Endothelial cell of umbilical vein (primary cell): ENCODE results near the gene MMP19. TPM values are rescaled to one million over a fixed set of nuclear protein-coding genes. Genes with fewer than 3 reads are reported as not detected.

Experiments used
- BruUV-seq: library from RNA; stranded (reverse); fragments of 400-500 nt; replicated peaks from 2 replicates; lab custom pipeline; 2021; lab: Mats Ljungman, UMichigan
- CTCF ChIA-PET: fragments of 300-600, 350-600 bp; sonication (Branson Sonifier 250); formaldehyde crosslinking; loops from one replicate; lab custom pipeline; 2021; ENCODE audit warnings: antibody characterized with exemption, inconsistent platforms; lab: Charles Lee
- POLR2A ChIA-PET: fragments of 300-600, 350-600 bp; sonication (Branson Sonifier 250); formaldehyde crosslinking; loops from one replicate; lab custom pipeline; 2021; ENCODE audit warnings: antibody characterized with exemption, inconsistent platforms; lab: Charles Lee
- DNase-seq: peaks from one replicate; pipeline ENCODE4 v3.0.0-alpha.2; 2011; ENCODE audit warnings: low read depth, low spot score
- FAIRE-seq: peaks from 2 replicates; lab custom pipeline; 2011; peaks lifted over from hg19 to GRCh38; lab: Jason Lieb, UNC
- H2AFZ ChIP-seq: 2 replicates; pipeline ENCODE4 v1.6.0; 2012; ENCODE audit warnings: low read depth, low read length, control low read depth, inconsistent platforms
- H3K27ac ChIP-seq: 2 replicates; pipeline ENCODE4 v1.5.1; 2011; ENCODE audit warnings: low read depth, mild to moderate bottlenecking, control low read depth, low read length, moderate library complexity; ENCODE audit not compliant: insufficient read depth
- H3K27me3 ChIP-seq, 2 experiments: 2 replicates each; pipeline versions ENCODE4 v1.6.0 to v1.6.1; 2011; ENCODE audit warnings: low read length in 2 of 2, mixed read lengths in 1 of 2; ENCODE audit not compliant: control insufficient read depth in 2 of 2, insufficient read depth in 2 of 2
- H3K36me3 ChIP-seq, 2 experiments: 2 replicates in 1 of 2; 3 replicates in 1 of 2; pipeline ENCODE4 v1.5.1; 2011; ENCODE audit warnings: low read length in 2 of 2, mild to moderate bottlenecking in 1 of 2, moderate library complexity in 1 of 2; ENCODE audit not compliant: control insufficient read depth in 2 of 2, insufficient read depth in 2 of 2; ENCODE audit errors: extremely low read depth in 1 of 2
- H3K4me1 ChIP-seq: 3 replicates; pipeline ENCODE4 v1.5.1; 2011; ENCODE audit warnings: mild to moderate bottlenecking, low read length; ENCODE audit not compliant: control insufficient read depth, insufficient read depth; ENCODE audit errors: extremely low read depth
- H3K4me2 ChIP-seq: 2 replicates; pipeline ENCODE4 v1.6.1; 2011; ENCODE audit warnings: low read length, control low read depth, mixed read lengths; ENCODE audit not compliant: insufficient read depth
- H3K4me3 ChIP-seq, 3 experiments: fragments of 200-600 bp in 1 of 3; sonication (generic), shearing (Covaris generic) in 1 of 3; replicated peaks in 1 of 3; 2 replicates each; pipeline ENCODE4 v1.5.1; 2011 to 2016; ENCODE audit warnings: control low read depth in 3 of 3, low read length in 3 of 3, mild to moderate bottlenecking in 2 of 3, inconsistent platforms in 1 of 3, low read depth in 1 of 3, moderate library complexity in 1 of 3; ENCODE audit not compliant: insufficient read depth in 1 of 3
- H3K79me2 ChIP-seq: 2 replicates; pipeline ENCODE4 v1.6.0; 2012; ENCODE audit warnings: low read length, inconsistent platforms; ENCODE audit not compliant: control insufficient read depth, insufficient read depth
- H3K9ac ChIP-seq: replicated peaks from 2 replicates; pipeline ENCODE3; 2011; ENCODE audit warnings: low read length, control low read depth; ENCODE audit not compliant: insufficient read depth; ENCODE audit errors: extremely low read depth
- H3K9me1 ChIP-seq: replicated peaks from 3 replicates; pipeline ENCODE4 v1.6.0; 2011; ENCODE audit warnings: mild to moderate bottlenecking, low read length; ENCODE audit not compliant: control insufficient read depth, insufficient read depth; ENCODE audit errors: extremely low read depth
- H3K9me3 ChIP-seq: replicated peaks from 2 replicates; pipeline ENCODE4 v1.5.1; 2012; ENCODE audit warnings: low read length, inconsistent platforms; ENCODE audit not compliant: control insufficient read depth, insufficient read depth
- H4K20me1 ChIP-seq: replicated peaks from 2 replicates; pipeline ENCODE3; 2011; ENCODE audit warnings: mild to moderate bottlenecking, low read length; ENCODE audit not compliant: control insufficient read depth, insufficient read depth; ENCODE audit errors: extremely low read depth
- CTCF ChIP-seq, 2 donors: IDR thresholded peaks; 1 replicate in 1 of 2; 2 replicates in 1 of 2; pipeline ENCODE4 v1.5.1; 2011; ENCODE audit warnings: low read length in 2 of 2, mild to moderate bottlenecking in 2 of 2, moderate library complexity in 2 of 2, control low read depth in 1 of 2, inconsistent platforms in 1 of 2, low read depth in 1 of 2; ENCODE audit not compliant: insufficient read depth in 1 of 2; ENCODE audit errors: extremely low read depth in 1 of 2
- EZH2 ChIP-seq: IDR thresholded peaks from 2 replicates; pipeline ENCODE4 v1.6.1; 2012; ENCODE audit warnings: borderline replicate concordance, low read depth, mild to moderate bottlenecking, moderate library complexity, low read length, inconsistent platforms; ENCODE audit not compliant: severe bottlenecking
- FOS ChIP-seq: IDR thresholded peaks from 2 replicates; pipeline ENCODE4 v1.6.1; 2011; ENCODE audit warnings: mild to moderate bottlenecking, low read length, moderate library complexity, borderline replicate concordance; ENCODE audit not compliant: insufficient read depth
- GATA2 ChIP-seq: IDR thresholded peaks from 2 replicates; pipeline ENCODE4 v1.7.0; 2011; ENCODE audit warnings: low read depth, mild to moderate bottlenecking, moderate library complexity, mixed read lengths, low read length; ENCODE audit not compliant: insufficient read length, insufficient read depth
- MAX ChIP-seq: IDR thresholded peaks from 2 replicates; pipeline ENCODE4 v1.6.1; 2011; ENCODE audit not compliant: insufficient read depth, insufficient read length
- MYC ChIP-seq: IDR thresholded peaks from one replicate; pipeline ENCODE4 v1.6.1; 2011; ENCODE audit warnings: mild to moderate bottlenecking, low read depth, low read length
- POLR2AphosphoS5 ChIP-seq: IDR thresholded peaks from 2 replicates; pipeline ENCODE4 v1.6.1; 2012; ENCODE audit warnings: low read depth, mild to moderate bottlenecking, control low read depth, low read length, moderate library complexity; ENCODE audit not compliant: insufficient read depth
- dilution Hi-C: fragments of 300-500 bp; cut with MboI; formaldehyde crosslinking; loops from one replicate; pipeline ENCODE4 v1.15.0; 2019; ENCODE audit warnings: low sequenced_read_pairs; ENCODE audit not compliant: extremely low pct_ligation_motif_present
- intact Hi-C: fragments of 100-400 bp; cut with micrococcal nuclease; formaldehyde crosslinking; loops from one replicate; pipeline ENCODE4 v1.10.0; 2022
- polyA plus RNA-seq, 4 experiments: library from polyadenylated mRNA; depleted of rRNA in 3 of 4; stranded (reverse) in 3 of 4; unstranded in 1 of 4; fragments of >200 nt; gene quantifications; 2 replicates each; pipeline versions ENCODE4 v1.2.1 to v1.2.3, GENCODE V29; 2011 to 2012; ENCODE audit warnings: missing spikeins in 1 of 4
- total RNA-seq: library from RNA; stranded (reverse); gene quantifications from 2 replicates; pipeline ENCODE4 v1.2.3, GENCODE V29; 2021

Gene MMP19
- total and polyA plus RNA-seq, 2 donors (not counting 3 experiments of a cell fraction or from before 2014, with no cell fraction given), result 0.31 to 1.6 TPM

GRCh38 chr12:55845785-55846496, 3.2 kb upstream of the MMP19 start:
- dilution Hi-C loops, result no loop called here
- H3K4me3 ChIP-seq, result no peak overlapping the region
- no peaks in the 10 kb centered on the region for H4K20me1 ChIP-seq
- FAIRE-seq (no peak), DNase-seq (no peak)
- H3K9me3 ChIP-seq, result no peaks in the 10 kb centered on the region
- H3K79me2 ChIP-seq, result no peaks in the 10 kb centered on the region
- H2AFZ ChIP-seq, result no peak overlapping the region
- no peaks in the 10 kb centered on the region for H3K9me1 ChIP-seq
- H3K27ac ChIP-seq, result no peak overlapping the region
- no peaks in the 10 kb centered on the region for H3K36me3 ChIP-seq
- no peak overlapping the region for H3K9ac ChIP-seq
- intact Hi-C loops, result no loop called here
- ChIA-PET POLR2A (no interaction called here), CTCF (interaction anchor here (2.9 to 3.8 kb wide), 2 partner anchors 15 to 28 kb away, joined by 10 to 23 read pairs; partner anchors contain the start of genes DNAJC14, ORMDL2 and SARNP)
- H3K27me3 ChIP-seq, result no peaks in the 10 kb centered on the region
- TF ChIP-seq POLR2AphosphoS5 (no peak), GATA2 (no peak), FOS (no peak), EZH2 (no peak), CTCF (IDR thresholded peaks at IDR 0.05; ENCODE audit: extremely low read depth in 1 of 2, insufficient read depth in 1 of 2, low read depth in 1 of 2, low read length in 2 of 2) (no peak), MAX (no peak), MYC (no peak)
- BruUV-seq, result no TSS peak
- no peak overlapping the region for H3K4me2 ChIP-seq
- H3K4me1 ChIP-seq, result peaks cover 21% of the 10 kb centered on the region
